Body of pancreas (tissue), 4 donors: ENCODE results near the gene WDR53.

Experiments
- POLR2A ChIP-seq, 3 donors: fragments of 450-650 bp; IDR thresholded peaks; one replicate each; pipeline ENCODE4 v1.6.1; 2016; ENCODE audit warnings: antibody characterized with exemption in 3 of 3, mild to moderate bottlenecking in 2 of 3
- TF ChIP-seq, protein P1 (sequence below), 7 experiments: fragments of 450-650 bp in 4 of 7; fragments of 200-600 bp in 3 of 7; sonication (generic) in 3 of 7; IDR thresholded peaks; one replicate each; pipeline ENCODE4 v1.5.1; 2016 to 2019; ENCODE audit warnings: antibody characterized with exemption in 7 of 7

DNA sequence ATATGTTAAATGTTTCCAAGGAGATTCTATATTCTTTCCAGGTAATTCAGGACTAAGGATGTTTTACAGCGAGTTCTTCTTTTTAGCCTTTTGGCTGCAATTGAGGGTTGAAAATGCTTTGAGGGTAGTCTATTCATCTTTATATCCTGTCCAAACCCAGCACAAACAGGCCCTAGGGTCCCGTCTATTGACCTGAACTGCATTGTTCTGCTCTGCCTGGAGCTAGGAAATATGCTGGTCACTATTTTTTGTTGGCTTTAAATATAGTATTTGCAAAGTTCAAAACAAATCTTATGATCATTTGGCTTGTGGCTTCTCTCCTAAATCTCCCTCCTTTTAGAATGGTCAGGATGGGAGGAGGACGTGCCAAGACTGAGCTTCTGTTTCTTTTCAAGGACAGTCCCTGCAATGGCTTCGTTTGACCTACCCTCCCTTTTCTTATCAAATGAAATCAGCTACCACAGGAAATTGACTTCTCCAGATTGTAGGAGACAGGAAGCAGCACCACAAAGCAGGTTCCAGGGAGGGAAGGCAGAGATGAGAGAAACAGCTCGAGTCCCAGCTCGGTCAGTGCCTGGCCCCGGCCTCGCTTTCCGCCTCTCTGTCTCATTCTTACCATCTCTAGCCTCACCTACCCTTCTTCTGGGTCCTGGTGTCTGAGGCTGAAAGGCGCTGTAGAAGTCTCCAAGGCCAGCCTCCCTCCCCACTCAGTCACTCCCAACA, 43.6 kb upstream of the WDR53 start:
- TF ChIP-seq, protein P1, sequence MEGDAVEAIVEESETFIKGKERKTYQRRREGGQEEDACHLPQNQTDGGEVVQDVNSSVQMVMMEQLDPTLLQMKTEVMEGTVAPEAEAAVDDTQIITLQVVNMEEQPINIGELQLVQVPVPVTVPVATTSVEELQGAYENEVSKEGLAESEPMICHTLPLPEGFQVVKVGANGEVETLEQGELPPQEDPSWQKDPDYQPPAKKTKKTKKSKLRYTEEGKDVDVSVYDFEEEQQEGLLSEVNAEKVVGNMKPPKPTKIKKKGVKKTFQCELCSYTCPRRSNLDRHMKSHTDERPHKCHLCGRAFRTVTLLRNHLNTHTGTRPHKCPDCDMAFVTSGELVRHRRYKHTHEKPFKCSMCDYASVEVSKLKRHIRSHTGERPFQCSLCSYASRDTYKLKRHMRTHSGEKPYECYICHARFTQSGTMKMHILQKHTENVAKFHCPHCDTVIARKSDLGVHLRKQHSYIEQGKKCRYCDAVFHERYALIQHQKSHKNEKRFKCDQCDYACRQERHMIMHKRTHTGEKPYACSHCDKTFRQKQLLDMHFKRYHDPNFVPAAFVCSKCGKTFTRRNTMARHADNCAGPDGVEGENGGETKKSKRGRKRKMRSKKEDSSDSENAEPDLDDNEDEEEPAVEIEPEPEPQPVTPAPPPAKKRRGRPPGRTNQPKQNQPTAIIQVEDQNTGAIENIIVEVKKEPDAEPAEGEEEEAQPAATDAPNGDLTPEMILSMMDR (IDR thresholded peaks at IDR 0.05) = no peak
- TF ChIP-seq POLR2A (IDR thresholded peaks at IDR 0.05) = no peak
